Right kidney (tissue), 1 donor: ENCODE measurements around the gene ALKBH7.

Source experiments
- DNase-seq: peaks from one replicate; pipeline ENCODE4 v3.0.0-alpha.2; 2016

The ALKBH7 gene

GRCh38 chr19:6424195-6424938, 51.8 kb downstream of the ALKBH7 start, which contains the start of gene KHSRP:
Gene KHSRP (minus strand): TSS chr19:6424811. CDS start chr19:6424701, 110 bp downstream.
- no peak for DNase-seq
